ENCODE results near the gene WNT3A. TPM values are rescaled to one million over a fixed set of nuclear protein-coding genes. Genes with fewer than 3 reads are reported as not detected.

Gene WNT3A
- total RNA-seq, 2 experiments from 2014 or later = 0.08 to 0.14 TPM

- Mint-ChIP-seq H3K4me3 (peak overlapping the region; percentile 88), H3K36me3 (ENCODE audit: low read depth) (peaks cover 64% of the 10 kb centered on the region), H3K9me3 (no peaks in the 10 kb centered on the region), H3K4me1 (ENCODE audit: low read depth) (peaks cover 32% of the 10 kb centered on the region), H3K27ac (peak overlapping the region; percentile 87), H3K27me3 (no peaks in the 10 kb centered on the region)
- Histone ChIP-seq H3K9me3 (ENCODE audit: control insufficient read depth in 1 of 2, insufficient read depth in 1 of 2, low read length in 2 of 2) (no peaks in the 10 kb centered on the region), H3K4me3 (ENCODE audit: low read length) (peak overlapping the region; percentile 83), H3K4me1 (ENCODE audit: insufficient read depth, low read length) (peaks cover 35% of the 10 kb centered on the region), H3K27me3 (ENCODE audit: control insufficient read depth in 1 of 2, insufficient read depth in 2 of 2, low read length in 2 of 2) (no peaks in the 10 kb centered on the region), H3K27ac (ENCODE audit: low read depth in 1 of 2, low read length in 2 of 2) (peak overlapping the region; percentile 51 to 69), H3K36me3 (ENCODE audit: insufficient read depth, low read length) (peaks cover 58% of the 10 kb centered on the region)
- DNase-seq (peak in 3 of 14 experiments; percentile 28 to 44 (median 31)), ATAC-seq (ENCODE audit: poor library complexity) (no peak)
- intact Hi-C loops (cut with DNase I, micrococcal nuclease) = loop anchor here (10.0 kb wide), 3 partner anchors 107 to 367 kb away; partner anchors contain the start of genes JMJD4 (in 1 of the 2), SNAP47 (in 1 of the 2) and TRIM11 (in 1 of the 2)
- ChIA-PET CTCF (interaction anchor here (0.9 to 1.2 kb wide), 3 partner anchors 14 to 64 kb away, joined by 3 to 6 read pairs (median 3); partner anchors contain the start of gene IBA57), POLR2A (interaction anchor here (0.7 to 6.9 kb wide), 5 partner anchors 15 to 537 kb away, joined by 3 to 44 read pairs (median 5); partner anchors contain the start of genes ARF1 and IBA57)
- no peak for TF ChIP-seq CTCF (IDR thresholded peaks at IDR 0.05)
Measured at GRCh38 chr1:228101614-228101993, 94.8 kb downstream of the WNT3A start.

- Histone ChIP-seq H3K27me3 (ENCODE audit: control insufficient read depth in 1 of 2, insufficient read depth in 2 of 2, low read length in 2 of 2) (no peaks in the 10 kb centered on the region), H3K4me3 (ENCODE audit: low read length) (peak overlapping the region; percentile 83), H3K4me1 (ENCODE audit: insufficient read depth, low read length) (peaks cover 32% of the 10 kb centered on the region), H3K36me3 (ENCODE audit: insufficient read depth, low read length) (peaks cover 57% of the 10 kb centered on the region), H3K27ac (ENCODE audit: low read depth in 1 of 2, low read length in 2 of 2) (peak overlapping the region; percentile 51 to 69), H3K9me3 (ENCODE audit: control insufficient read depth in 1 of 2, insufficient read depth in 1 of 2, low read length in 2 of 2) (no peaks in the 10 kb centered on the region)
- POLR2A ChIA-PET = interaction anchor here (0.7 to 6.9 kb wide), 5 partner anchors 15 to 538 kb away, joined by 3 to 44 read pairs (median 5); partner anchors contain the start of genes ARF1 and IBA57
- ATAC-seq (ENCODE audit: poor library complexity) = peak; percentile 56
- TF ChIP-seq CTCF (IDR thresholded peaks at IDR 0.05) = peak; percentile 30
- peaks cover 32% of the 10 kb centered on the region for H3K4me1 Mint-ChIP-seq (ENCODE audit: low read depth)
- peak overlapping the region; percentile 88 for H3K4me3 Mint-ChIP-seq
- H3K9me3 Mint-ChIP-seq = no peaks in the 10 kb centered on the region
- peak overlapping the region; percentile 87 for H3K27ac Mint-ChIP-seq
- H3K27me3 Mint-ChIP-seq = no peaks in the 10 kb centered on the region
- H3K36me3 Mint-ChIP-seq (ENCODE audit: low read depth) = peaks cover 63% of the 10 kb centered on the region
- DNase-seq = peak; percentile 41 to 88 (median 57)
- intact Hi-C loops (cut with DNase I, micrococcal nuclease) = loop anchor here (2.0 to 10.0 kb wide), 4 partner anchors 43 to 367 kb away; partner anchors contain the start of genes JMJD4 (in 1 of the 2), SNAP47 (in 1 of the 2) and TRIM11 (in 1 of the 2)
- CTCF ChIA-PET = interaction anchor here (0.9 to 1.2 kb wide), 3 partner anchors 15 to 63 kb away, joined by 3 to 6 read pairs (median 3); partner anchors contain the start of gene IBA57
Measured at GRCh38 chr1:228101994-228102790, 95.4 kb downstream of the WNT3A start.

- Histone ChIP-seq H3K27ac (ENCODE audit: low read depth in 1 of 2, low read length in 2 of 2) (peak within 1 kb of the TSS; percentile 77 to 87), H3K9me3 (ENCODE audit: control insufficient read depth in 1 of 2, insufficient read depth in 1 of 2, low read length in 2 of 2) (no peaks in the 10 kb centered on the region), H3K36me3 (ENCODE audit: insufficient read depth, low read length) (peaks cover 55% of the 10 kb centered on the region), H3K4me3 (ENCODE audit: low read length) (peak within 1 kb of the TSS; percentile 83), H3K27me3 (ENCODE audit: control insufficient read depth in 1 of 2, insufficient read depth in 2 of 2, low read length in 2 of 2) (no peaks in the 10 kb centered on the region), H3K4me1 (ENCODE audit: insufficient read depth, low read length) (peaks cover 37% of the 10 kb centered on the region)
- Mint-ChIP-seq H3K27ac (peak within 1 kb of the TSS; percentile 97), H3K4me1 (ENCODE audit: low read depth) (peaks cover 33% of the 10 kb centered on the region), H3K4me3 (peak within 1 kb of the TSS; percentile 96), H3K36me3 (ENCODE audit: low read depth) (peaks cover 55% of the 10 kb centered on the region), H3K27me3 (no peaks in the 10 kb centered on the region), H3K9me3 (no peaks in the 10 kb centered on the region)
- peak; percentile 87 to 96 (median 92) for DNase-seq
- peak; percentile 78 for ATAC-seq (ENCODE audit: poor library complexity)
- ChIA-PET CTCF (no interaction called here), POLR2A (interaction anchor here (6.9 kb wide), 1 partner anchor 20 kb away, joined by 44 read pairs; the partner anchor contains the start of gene ARF1)
- intact Hi-C loops (cut with DNase I, micrococcal nuclease) = loop anchor here (1.0 to 10.0 kb wide), 6 partner anchors 21 to 368 kb away; partner anchors contain the start of genes ARF1 (in 1 of the 2), JMJD4 (in 1 of the 2), SNAP47 (in 1 of the 2) and TRIM11 (in 1 of the 2)
- TF ChIP-seq CTCF (IDR thresholded peaks at IDR 0.05) = no peak
Measured at GRCh38 chr1:228102791-228103620, 96.2 kb downstream of the WNT3A start, which contains the start of gene C1orf35. Gene C1orf35 (minus strand): TSS chr1:228103325. CDS start chr1:228103227, 98 bp downstream.

All from CD4-positive, alpha-beta T cell (primary cell).